Mesodermal cell (in vitro differentiated cells): ENCODE measurements around the gene MTHFD2.
"Not testable (repeated sequence)": the region's sequence is repeated elsewhere in the genome, so short reads cannot be mapped to it uniquely, and the experiment has no call there.

Experiments used
- H3K27ac ChIP-seq: 2 replicates; pipeline ENCODE4 v1.7.0; 2013; ENCODE audit warnings: mild to moderate bottlenecking, low read depth, low read length, moderate library complexity; ENCODE audit not compliant: severe bottlenecking
- H3K36me3 ChIP-seq: 2 replicates; pipeline ENCODE4 v1.7.1; 2013; ENCODE audit warnings: mild to moderate bottlenecking, low read length, moderate library complexity; ENCODE audit not compliant: control insufficient read depth, insufficient read depth
- H3K4me1 ChIP-seq: one replicate; pipeline ENCODE4 v1.7.1; 2013; ENCODE audit warnings: mild to moderate bottlenecking, low read length; ENCODE audit not compliant: insufficient read depth, control insufficient read depth, poor library complexity, severe bottlenecking
- H3K4me3 ChIP-seq: 2 replicates; pipeline ENCODE4 v1.7.0; 2013; ENCODE audit warnings: low read length, control low read depth, mild to moderate bottlenecking; ENCODE audit not compliant: insufficient read depth, poor library complexity, severe bottlenecking; ENCODE audit errors: extremely low read depth
- H3K9me3 ChIP-seq: 2 replicates; pipeline ENCODE4 v1.7.1; 2013; ENCODE audit warnings: mild to moderate bottlenecking, low read length, moderate library complexity; ENCODE audit not compliant: control insufficient read depth
- WGBS, 2 experiments: methylation state at CpG; one replicate each; pipeline ENCODE4 v1.1.5; 2013; ENCODE audit warnings: missing lambda C conversion rate in 2 of 2; ENCODE audit not compliant: insufficient coverage in 2 of 2; 5-methylcytosine and 5-hydroxymethylcytosine counted together

The MTHFD2 gene

GRCh38 chr2:74228772-74229171, 30.4 kb downstream of the MTHFD2 start:
- Histone ChIP-seq H3K27ac (no peak overlapping the region), H3K4me1 (no peaks in the 10 kb centered on the region), H3K9me3 (no peaks in the 10 kb centered on the region), H3K36me3 (no peaks in the 10 kb centered on the region), H3K4me3 (no peak overlapping the region)
- WGBS, 2 experiments: 93 to 98% methylated on average over 2 of the region's 4 CpGs

GRCh38 chr2:74229865-74230264, 31.4 kb downstream of the MTHFD2 start:
- 91 to 100% methylated on average over 2 to 3 of the region's 5 CpGs for WGBS, 2 experiments
- not testable (repeated sequence) for H3K4me1 ChIP-seq, H3K4me3 ChIP-seq, H3K36me3 ChIP-seq, H3K9me3 ChIP-seq, H3K27ac ChIP-seq

DNA sequence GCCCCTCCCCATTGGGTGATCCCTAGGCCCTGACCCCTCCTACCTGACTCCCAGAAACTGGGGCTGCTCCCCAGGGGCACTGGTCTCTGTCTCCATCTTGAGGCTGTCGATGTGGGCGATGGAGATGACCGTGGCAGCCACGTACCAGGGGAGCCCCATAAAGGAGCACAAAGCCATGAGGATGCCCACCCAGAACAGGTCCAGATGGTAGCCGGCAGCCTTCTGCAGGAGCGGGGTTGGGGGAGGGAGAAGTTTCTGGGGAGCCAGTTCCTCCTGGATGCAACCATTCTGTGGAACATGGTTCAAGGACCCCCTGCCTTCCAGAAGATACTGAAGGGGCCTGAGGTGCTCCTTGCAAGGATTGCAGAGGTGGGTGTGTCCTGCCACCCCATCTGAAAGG, 34.0 kb downstream of the MTHFD2 start:
- H3K4me1 ChIP-seq: no peaks in the 10 kb centered on the region
- H3K27ac ChIP-seq: no peak overlapping the region
- no peaks in the 10 kb centered on the region for H3K9me3 ChIP-seq
- H3K4me3 ChIP-seq: no peak overlapping the region
- H3K36me3 ChIP-seq: no peaks in the 10 kb centered on the region
- WGBS, 2 experiments: 96 to 99% methylated on average over 4 to 6 of the region's 6 CpGs

DNA sequence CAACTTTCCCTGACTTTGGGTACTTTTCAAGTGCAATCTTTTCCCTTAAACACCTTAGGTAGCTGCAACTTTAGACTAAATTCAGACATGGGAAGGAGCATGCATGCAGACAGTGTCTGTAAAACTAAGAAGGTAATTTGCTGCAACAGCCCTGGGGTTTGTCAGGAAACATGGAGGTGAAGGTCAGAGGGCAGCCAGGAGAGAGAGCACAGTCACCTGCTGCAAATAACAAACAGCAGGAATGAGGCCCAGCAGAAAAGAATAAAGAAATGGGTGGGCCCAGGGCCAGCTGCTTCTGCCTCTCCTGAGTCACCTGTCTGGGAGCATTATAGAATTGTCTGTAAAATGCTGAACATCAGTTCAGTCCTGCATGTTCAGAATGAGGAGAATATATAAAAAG, 35.2 kb downstream of the MTHFD2 start:
- H3K4me3 ChIP-seq: no peak overlapping the region
- no peak overlapping the region for H3K27ac ChIP-seq
- H3K9me3 ChIP-seq: no peaks in the 10 kb centered on the region
- H3K36me3 ChIP-seq: no peaks in the 10 kb centered on the region
- no peaks in the 10 kb centered on the region for H3K4me1 ChIP-seq

GRCh38 chr2:74235041-74235440, 36.6 kb downstream of the MTHFD2 start:
- Histone ChIP-seq H3K27ac (no peak overlapping the region), H3K36me3 (no peaks in the 10 kb centered on the region), H3K4me3 (no peak overlapping the region), H3K4me1 (peaks cover 4% of the 10 kb centered on the region), H3K9me3 (no peaks in the 10 kb centered on the region)
- WGBS, 2 experiments: 96% methylated on average over 4 to 5 of the region's 5 CpGs

DNA sequence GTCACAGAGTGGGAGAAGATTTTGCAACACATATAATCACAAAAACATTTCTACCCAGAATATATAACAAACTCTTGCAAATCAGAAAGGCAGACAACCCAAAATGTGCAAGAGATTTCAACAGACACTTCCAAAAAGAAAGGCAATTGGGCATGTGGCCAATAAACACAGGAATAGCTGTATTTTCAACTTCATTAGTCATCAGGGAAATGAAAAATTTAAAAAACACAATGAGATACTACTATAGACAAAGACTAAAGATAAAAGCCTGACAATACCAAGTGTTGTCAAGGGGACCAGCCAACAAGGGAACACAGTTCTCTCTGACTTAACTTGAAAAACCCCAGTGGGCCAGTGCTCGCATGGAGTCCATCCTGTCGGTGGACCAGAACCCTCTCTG, 40.5 kb downstream of the MTHFD2 start:
- H3K9me3 ChIP-seq: no peaks in the 10 kb centered on the region
- no peak overlapping the region for H3K4me3 ChIP-seq
- 100% methylated on average over 1 to 2 of the region's 2 CpGs for WGBS, 2 experiments
- H3K4me1 ChIP-seq: peaks cover 8% of the 10 kb centered on the region
- H3K27ac ChIP-seq: no peak overlapping the region
- H3K36me3 ChIP-seq: no peaks in the 10 kb centered on the region

DNA sequence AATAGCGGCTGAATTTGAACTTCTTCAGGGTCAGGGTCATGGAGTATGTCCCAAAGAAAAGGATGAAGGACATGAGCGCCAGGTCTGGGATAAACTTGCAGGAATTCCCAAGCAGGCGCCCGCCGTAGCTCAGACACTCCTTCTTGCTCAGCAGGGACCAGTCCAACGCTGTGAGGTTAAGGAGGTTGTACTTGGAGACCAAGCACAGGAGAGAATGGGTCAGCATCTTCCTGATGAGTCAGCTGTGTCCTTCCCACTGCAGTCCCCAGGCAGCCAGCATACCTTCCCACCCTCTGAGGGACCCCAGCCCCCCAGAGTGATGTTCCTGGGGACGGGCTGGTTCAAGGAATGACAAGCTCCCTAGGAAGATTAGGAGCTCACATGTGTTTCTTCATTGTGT, 40.9 kb downstream of the MTHFD2 start:
- no peaks in the 10 kb centered on the region for H3K36me3 ChIP-seq
- H3K4me3 ChIP-seq: no peak overlapping the region
- peaks cover 8% of the 10 kb centered on the region for H3K4me1 ChIP-seq
- no peaks in the 10 kb centered on the region for H3K9me3 ChIP-seq
- no peak overlapping the region for H3K27ac ChIP-seq
- WGBS, 2 experiments: 84% methylated on average over 6 to 7 of the region's 7 CpGs

DNA sequence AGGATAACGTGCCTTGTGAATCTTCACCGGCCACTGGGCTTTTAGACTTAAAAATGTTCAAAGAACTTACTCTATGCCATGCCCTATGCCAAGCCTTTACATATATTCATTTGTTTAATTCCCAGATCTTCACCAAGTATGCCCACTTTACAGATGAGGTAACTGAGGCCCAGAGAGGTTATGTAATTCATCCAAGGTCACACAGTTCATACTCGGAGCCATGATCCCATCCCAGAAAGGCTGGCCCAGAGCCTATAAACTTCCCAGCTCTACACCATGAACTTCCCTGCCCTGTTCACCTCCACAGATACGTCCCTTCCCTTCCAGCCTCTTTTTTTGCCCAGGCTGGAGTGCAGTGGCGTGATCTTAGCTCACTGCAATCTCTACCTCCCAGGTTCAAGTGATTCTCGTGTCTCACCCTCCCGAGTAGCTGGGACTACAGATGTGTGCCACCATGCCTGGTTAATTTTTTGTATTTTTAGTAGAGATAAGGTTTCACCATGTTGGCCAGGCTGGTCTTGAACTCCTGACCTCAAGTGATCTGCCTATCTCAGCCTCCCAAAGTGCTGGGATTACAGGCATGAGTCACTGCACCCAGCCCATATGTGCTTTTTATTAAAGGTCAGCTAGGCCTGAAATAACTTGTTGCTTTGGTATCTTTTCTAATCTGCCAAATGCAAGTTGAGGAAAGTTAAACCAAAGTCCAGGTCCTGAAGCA, 44.1 kb downstream of the MTHFD2 start:
- H3K36me3 ChIP-seq: no peaks in the 10 kb centered on the region
- no peak overlapping the region for H3K4me3 ChIP-seq
- WGBS, 2 experiments: 91 to 96% methylated on average over 5 of the region's 7 CpGs
- H3K4me1 ChIP-seq: peaks cover 8% of the 10 kb centered on the region
- H3K9me3 ChIP-seq: no peaks in the 10 kb centered on the region
- no peak overlapping the region for H3K27ac ChIP-seq

DNA sequence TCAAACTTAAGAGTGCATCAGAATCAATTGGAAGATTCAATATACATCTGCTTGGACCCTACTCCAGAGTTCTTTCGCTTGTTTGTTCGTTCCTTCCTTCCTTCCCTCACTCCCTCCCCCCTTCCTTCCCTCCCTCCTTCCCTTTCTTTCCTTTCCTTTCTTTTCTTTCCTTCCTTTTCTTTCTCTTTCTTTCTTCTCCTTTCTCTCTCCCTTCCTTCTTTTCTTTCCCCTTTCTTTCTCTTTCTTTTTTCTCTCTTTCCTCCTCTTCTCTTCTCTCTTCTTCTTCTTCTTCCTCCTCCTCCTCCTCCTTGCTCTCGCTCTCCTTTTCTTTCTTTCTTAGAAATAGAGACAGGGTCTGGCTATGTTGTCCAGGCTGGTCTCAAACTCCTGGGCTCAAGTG, 45.9 kb downstream of the MTHFD2 start:
- Histone ChIP-seq H3K27ac (no peak overlapping the region), H3K9me3 (no peaks in the 10 kb centered on the region), H3K4me3 (no peak overlapping the region), H3K36me3 (no peaks in the 10 kb centered on the region), H3K4me1 (peaks cover 8% of the 10 kb centered on the region)
- WGBS, 2 experiments: 85 to 87% methylated on average over 2 of the region's 3 CpGs

- Histone ChIP-seq H3K4me1 (no peaks in the 10 kb centered on the region), H3K4me3 (no peak overlapping the region), H3K36me3 (no peaks in the 10 kb centered on the region), H3K9me3 (no peaks in the 10 kb centered on the region), H3K27ac (no peak overlapping the region)
- 93 to 94% methylated on average over 13 to 14 of the region's 14 CpGs for WGBS, 2 experiments
Observed at GRCh38 chr2:74246496-74247195, 48.2 kb downstream of the MTHFD2 start.

DNA sequence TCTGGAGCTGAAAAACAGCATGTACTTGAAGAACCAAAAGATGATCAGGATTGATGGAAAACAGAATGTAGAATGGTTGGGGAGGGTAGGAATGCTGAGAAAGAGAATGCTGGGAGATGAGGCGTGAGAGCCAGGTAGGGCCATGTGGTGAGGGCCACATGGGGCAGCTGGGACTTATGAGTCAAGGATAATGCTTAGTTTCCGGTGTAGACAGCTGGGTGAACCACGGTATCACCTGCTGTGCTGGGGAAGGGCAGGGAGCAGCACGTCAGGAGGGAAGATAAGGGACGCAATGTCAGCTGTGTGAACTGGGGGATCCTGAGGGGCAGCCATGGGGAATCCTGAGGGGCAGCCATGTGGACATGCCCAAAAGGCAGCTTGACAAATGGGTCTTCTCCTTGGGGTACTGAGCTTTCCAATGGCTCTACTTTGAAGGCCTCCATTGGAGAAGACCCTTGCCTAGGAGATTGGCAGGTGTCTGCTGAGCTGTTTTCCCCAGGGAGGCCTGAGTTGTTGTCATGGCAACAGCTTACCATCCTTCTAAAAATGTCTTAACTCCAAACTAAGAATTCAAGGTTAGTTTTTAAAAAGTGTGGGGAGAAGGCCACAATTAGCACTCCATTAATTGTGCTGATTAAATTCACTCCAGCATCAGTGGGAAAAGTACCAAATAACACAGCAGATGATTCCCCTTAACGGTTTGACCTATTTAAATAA, 51.1 kb downstream of the MTHFD2 start:
- H3K4me3 ChIP-seq: no peak overlapping the region

More for the DNA sequence above, 51.1 kb downstream of the MTHFD2 start:
- H3K9me3 ChIP-seq: no peaks in the 10 kb centered on the region
- H3K36me3 ChIP-seq: no peaks in the 10 kb centered on the region
- H3K4me1 ChIP-seq: no peaks in the 10 kb centered on the region
- WGBS, 2 experiments: 87 to 96% methylated on average over 4 to 5 of the region's 6 CpGs
- H3K27ac ChIP-seq: no peak overlapping the region
